ENCODE results near the gene ABTB2.

Gene ABTB2

DNA sequence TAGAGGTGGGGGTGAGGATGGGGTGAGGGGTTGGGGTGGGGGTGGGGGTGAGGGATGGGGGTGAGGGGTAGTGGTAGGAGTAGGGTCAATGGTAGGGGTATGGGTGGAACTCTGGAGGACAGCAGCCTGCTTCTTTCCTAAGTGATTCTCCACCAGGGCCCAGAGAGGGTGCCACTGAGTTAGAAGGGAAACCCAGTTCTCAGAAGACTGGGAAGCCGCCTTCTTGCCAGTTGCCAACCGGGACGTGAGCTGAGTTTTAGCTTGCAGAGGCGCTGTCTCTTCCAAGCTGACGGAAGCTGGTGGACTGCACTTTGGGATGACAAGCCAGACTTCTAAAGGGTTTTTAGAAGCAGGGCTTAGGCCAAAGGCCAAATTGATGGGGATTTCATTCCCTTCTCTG lies 148.0 kb downstream of the ABTB2 start:
- no peak for DNase-seq
- in situ Hi-C loops (cut with MboI; ENCODE audit: low pct_unique_long_range_greater_than_20kb, low sequenced_read_pairs), result no loop called here

DNA sequence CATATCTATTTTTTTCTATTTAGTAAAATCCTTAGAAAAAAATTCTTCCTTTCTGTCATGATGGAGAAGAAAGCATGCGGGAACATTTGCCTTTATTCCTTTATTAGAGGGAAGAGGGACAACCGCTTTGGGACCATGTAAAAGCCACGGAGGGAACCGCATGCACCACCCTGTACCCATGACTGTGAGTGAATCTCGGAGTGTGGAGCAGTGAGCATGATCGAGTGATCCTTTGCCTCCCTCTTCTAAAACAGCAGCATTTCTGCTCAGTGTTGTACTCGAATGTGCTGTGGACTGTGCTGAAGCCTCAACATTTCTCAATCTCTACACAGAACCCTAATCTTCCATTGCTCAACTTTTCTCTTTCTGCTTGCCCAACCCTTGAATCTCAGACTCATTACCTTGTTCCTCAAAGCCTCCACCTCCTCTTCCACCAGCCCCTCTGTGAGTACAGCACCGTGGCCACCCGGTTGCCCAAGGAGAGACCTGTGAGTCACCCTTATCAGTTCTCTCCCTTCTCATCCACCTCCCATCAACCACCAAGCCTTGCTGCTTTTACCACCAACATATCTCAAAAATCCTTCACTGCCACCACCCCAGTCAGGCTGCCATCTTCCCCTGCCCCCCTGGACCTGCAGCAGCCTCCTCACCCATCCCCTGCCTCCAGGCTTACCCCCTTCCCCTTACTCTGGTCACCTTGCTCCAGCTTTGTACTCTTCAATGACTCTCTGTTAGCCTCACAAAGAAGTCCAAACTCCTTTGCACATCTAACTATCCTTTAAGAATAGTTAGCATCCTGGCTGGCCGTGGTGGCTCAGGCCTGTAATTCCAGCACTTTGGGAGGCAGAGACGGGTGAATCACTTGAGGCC lies 149.3 kb downstream of the ABTB2 start:
- DNase-seq, result peak; percentile 58
- in situ Hi-C loops (cut with MboI; ENCODE audit: low pct_unique_long_range_greater_than_20kb, low sequenced_read_pairs), result no loop called here

DNA sequence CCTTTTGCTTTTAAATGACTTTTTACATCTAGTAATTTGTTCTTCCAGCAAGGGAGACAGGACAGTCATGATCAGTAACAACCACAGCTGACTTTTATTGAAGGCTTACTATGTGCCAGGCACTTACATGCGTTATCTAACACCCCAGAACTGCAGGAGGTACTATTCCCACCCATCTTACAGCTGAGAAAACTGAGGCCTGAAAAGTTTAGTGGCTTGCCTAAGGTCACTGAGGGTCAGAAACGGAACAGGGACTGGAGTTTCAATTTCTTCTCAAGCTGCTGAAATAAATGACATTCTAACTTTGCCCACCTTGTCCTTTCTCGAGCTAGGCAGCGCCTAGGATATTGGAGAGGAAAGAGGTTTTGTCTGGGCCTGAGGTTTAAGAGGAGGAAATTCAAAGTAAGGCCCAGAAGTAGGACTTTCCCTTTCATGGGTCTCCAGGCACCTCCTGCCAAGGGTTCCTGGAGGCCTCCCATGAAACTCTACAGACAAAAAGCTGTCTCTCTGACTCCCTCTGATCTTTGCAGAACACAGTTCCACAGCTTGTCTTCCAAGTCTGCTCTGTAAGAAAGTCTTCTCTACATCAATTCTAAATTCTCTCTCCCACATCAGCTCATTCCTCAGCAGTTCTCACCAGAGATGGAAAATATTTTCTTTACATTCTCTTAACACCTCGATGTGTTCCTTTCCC lies 150.2 kb downstream of the ABTB2 start:
- DNase-seq, result no peak
- in situ Hi-C loops (cut with MboI; ENCODE audit: low pct_unique_long_range_greater_than_20kb, low sequenced_read_pairs), result no loop called here

DNA sequence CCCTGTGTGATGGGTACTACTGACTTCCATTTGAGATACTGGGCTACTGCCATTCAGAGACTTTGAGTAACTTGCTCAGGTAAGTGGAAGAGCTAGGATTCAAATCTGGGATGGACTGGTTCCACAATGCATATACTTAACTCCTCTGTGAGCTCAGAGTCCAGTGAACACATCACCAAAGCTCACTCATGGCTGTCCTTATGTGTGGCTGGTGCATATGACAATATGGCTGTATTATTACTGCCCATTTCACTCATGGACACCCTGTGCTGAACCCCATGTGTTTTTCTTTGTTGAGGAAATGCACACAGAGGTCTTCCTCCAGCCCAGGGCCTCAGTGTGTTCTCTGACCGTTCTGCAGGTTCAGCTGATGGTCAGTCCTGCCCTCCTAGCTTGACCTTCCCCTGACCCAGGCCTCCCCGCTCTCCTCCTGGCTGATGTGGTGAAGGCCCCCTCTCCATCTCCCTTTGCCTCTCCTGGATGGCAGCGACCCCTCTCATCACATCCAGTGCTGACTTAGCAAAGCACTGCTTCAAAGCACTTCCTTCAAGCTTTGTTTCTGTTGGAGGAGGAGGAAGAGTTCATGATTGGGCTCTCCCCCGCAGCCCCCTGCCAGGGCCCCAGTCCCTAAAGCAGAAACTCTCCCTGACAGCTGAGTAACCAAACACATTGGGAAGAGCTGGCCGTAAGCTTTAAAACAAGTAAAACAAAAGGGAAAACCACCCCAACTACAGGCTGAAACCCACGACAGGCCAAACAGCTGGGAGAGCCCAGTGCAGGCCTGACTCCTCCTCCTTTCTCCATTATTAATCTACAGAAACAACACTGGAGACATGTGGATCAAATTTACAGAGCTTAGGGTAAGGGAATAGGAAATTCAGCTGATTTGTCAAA lies 151.2 kb downstream of the ABTB2 start:
- DNase-seq, result peak; percentile 71
- in situ Hi-C loops (cut with MboI; ENCODE audit: low pct_unique_long_range_greater_than_20kb, low sequenced_read_pairs), result no loop called here

DNA sequence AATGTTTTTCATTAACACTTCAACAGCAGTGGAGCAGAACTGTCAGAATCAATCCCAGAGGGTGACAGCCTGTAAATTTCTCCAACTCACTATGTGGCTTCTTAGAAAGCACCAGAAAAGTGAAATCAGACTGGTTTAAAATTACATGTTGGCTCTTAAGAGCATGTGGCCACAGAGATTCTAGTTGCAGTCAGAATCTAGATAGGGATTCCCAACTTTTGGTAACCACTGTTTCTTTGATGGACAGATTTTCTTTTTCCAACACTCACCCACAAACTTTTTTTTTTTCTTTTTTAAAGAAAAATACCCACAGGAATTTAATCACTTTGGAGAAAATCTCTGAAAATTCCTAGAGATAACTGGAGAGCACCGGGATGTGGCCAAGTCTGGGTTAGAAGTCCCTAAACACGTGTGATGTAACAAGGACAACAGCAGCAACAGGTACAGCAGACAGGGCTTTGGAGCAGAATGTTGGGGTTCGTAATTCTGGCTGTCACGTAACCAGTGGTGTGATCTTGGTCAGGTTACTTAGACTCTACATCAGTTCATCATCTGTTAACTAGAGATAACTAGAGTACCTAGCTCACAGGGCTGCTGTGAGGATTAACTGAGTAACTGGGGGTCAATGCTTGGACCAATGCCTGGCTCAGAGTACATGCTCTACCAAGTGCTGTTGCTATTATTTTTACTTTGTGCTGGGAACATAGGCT lies 152.3 kb downstream of the ABTB2 start:
- DNase-seq, result no peak
- in situ Hi-C loops (cut with MboI; ENCODE audit: low pct_unique_long_range_greater_than_20kb, low sequenced_read_pairs), result no loop called here

DNA sequence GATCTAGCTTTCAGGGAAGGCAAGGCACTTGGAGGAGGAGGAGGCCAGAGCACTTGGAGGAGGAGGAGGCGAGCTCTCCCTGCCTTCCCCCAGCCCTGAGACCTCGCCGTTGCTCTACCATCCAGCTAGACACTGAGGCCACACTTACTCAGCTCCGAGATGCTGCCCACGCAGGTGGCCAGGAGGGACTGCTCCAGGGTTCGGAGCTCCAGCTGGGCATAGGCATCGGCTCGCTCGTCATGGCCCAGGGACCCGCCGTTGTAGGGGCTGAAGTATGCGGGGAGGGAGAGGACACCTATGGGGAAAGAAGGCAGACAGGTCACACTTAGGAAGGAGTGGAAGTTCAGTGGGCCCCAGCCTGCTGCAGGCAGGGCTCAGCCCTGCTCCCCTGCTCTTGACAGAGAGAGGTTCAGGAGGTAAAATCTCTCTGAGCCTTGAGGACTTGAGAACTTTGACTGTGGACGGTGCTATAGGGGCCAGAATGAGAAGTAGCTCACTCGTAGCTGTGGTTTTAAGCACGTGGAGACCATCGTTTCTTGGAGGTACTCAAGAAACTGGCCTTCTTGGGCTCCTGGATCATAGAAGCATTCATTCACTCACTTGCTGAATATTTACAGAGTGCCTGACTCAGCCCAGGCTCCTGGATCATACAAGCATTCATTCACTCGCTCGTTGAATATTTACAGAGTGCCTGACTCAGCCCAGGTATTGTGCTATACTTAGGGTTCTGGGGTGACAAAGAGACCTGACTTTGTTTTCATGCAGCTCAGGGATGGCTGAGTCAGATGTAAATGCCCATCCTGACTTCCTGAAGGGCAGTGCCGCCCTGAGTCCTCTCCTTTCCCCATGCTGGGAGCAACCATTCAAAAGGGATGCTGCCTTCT lies 153.2 kb downstream of the ABTB2 start:
- in situ Hi-C loops (cut with MboI; ENCODE audit: low pct_unique_long_range_greater_than_20kb, low sequenced_read_pairs), result no loop called here
- DNase-seq, result no peak

DNA sequence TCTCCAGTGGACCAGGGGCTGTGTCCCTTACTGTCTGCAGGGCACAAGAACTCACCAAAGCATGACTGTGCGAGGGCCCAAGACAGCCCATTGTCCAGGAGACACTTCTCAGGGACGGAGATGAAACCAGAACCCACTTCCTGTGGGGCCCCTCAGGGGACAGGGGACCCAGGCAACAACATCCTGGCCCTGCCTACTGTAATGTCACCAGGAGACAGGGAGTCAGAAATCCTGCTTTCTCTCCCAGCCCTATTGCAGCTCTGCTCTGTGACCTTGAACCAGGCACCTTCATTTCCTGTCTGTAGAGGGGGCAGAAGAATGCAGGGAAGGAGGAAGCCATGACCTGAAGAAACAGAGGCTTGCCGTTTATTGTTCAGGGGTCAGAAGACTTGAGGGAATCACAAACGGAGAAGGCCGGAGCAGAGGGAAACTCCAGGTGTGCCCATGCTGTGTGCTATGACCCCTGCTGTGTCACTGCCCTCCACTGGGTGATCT lies 154.4 kb downstream of the ABTB2 start:
- DNase-seq, result peak; percentile 9
- in situ Hi-C loops (cut with MboI; ENCODE audit: low pct_unique_long_range_greater_than_20kb, low sequenced_read_pairs), result no loop called here

DNA sequence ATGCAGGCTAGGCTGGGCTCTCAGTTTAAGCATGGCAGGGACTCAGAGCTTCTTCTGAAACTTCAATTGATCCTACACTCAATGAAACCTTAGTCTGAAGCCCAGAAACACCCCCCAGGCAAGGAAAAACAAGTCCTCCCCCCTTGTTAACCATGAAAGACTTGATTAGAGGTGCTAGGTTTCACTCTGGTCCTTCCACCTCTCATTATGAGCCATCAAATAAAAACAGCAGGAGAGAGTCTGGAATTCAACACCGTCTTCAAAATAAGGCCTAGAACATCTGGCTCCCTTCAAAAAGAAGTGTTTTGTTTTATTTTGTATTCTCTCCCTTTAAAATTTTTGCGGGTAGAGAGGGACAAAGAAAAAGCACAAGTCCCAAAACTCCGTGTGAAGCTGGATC lies 156.7 kb downstream of the ABTB2 start:
- in situ Hi-C loops (cut with MboI; ENCODE audit: low pct_unique_long_range_greater_than_20kb, low sequenced_read_pairs), result no loop called here
- no peak for DNase-seq

DNA sequence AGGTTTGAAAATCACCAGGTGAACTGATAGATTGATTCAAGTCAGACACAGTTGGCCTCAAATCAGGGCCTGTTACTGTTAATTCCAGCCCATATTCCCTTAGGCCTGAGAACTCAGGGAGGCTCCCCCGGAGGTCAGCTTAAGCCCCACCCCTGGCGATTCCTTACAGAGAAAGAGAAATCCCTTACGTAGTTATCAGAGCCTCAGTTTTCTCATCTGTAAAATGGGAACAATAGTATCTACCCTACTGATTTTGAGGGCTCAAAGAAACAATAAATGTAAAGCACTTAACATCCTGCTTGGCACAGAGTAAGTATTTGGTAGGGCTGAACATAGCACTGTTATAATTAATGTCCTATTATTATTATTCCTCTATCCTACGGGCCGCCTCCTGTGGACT lies 158.3 kb downstream of the ABTB2 start:
- no peak for DNase-seq
- in situ Hi-C loops (cut with MboI; ENCODE audit: low pct_unique_long_range_greater_than_20kb, low sequenced_read_pairs), result no loop called here

DNA sequence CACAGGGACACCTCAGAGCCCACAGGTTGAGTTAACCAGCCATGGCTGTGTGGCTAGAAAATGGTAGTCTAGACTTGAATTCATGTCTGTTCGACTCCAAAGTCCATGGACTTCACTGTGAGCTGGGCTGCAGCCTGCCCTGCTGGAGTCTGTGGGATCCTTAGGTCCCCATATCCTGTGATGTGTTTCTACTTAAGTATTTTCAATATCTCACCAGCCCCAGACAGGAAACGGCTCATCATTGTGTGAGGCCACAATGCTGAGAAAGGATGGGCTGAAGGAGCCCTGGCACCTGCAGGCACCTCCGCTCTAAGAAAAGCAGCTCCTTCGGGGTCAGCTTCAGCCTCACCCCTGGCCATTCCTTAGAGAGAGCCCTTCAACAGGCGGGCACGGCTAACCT lies 159.3 kb downstream of the ABTB2 start:
- DNase-seq, result no peak
- in situ Hi-C loops (cut with MboI; ENCODE audit: low pct_unique_long_range_greater_than_20kb, low sequenced_read_pairs), result no loop called here

DNA sequence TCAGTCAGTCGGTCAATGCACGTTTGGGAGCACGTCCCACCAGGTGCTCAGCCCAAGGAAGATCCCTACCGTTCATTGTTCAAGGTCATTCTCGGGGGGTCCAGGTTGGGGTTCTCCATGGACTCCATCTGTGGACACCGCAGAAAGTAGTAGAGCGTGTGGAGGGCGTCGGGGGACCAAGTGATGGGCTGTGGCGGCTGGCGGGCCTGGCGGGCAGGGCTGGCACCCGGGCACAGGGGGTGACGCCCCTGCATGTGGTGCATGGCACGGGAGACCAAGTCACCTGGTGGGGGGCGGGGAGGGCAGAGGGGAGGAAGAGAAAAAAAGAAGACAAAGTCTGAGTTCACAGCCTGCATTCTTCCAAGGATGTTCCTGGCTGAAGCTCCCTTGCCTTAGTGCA lies 160.6 kb downstream of the ABTB2 start:
- no peak for DNase-seq
- in situ Hi-C loops (cut with MboI; ENCODE audit: low pct_unique_long_range_greater_than_20kb, low sequenced_read_pairs), result no loop called here

DNA sequence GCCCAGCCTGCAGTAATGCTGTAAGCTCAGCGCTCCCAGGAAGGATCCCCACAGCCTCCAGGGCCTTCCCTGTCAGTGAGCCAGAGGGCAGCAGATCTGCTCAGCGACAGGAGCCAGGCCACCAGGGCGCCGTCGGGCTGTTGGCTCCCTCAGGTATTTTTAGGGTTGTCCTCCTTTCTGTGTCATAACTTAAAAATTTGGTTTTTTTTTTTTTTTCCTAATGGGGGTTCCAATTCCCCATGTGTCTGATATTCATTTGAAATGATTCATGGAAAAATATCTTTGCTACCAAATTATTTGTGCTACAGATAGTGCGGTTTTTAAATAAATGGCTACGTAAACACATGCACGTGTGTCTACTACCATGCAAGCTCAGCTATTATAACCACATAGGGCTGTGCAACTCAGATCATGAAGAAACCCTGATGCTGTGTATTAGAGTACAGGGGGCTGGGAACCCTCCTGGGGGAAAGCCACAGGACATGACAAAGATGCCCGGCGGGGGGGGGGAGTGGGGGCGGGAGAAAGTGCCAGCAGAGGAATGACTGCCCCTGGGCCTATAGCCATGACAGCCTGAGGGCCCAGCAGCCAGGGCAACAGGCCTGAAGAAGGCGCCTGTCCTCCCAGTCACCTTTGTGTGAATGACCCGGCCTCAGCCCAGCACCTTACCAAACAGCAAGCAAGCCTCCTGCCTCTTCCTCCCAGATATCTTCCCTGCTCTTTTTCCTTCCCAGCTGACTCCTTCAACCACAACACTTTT lies 163.1 kb downstream of the ABTB2 start:
- in situ Hi-C loops (cut with MboI; ENCODE audit: low pct_unique_long_range_greater_than_20kb, low sequenced_read_pairs), result no loop called here
- no peak for DNase-seq

DNA sequence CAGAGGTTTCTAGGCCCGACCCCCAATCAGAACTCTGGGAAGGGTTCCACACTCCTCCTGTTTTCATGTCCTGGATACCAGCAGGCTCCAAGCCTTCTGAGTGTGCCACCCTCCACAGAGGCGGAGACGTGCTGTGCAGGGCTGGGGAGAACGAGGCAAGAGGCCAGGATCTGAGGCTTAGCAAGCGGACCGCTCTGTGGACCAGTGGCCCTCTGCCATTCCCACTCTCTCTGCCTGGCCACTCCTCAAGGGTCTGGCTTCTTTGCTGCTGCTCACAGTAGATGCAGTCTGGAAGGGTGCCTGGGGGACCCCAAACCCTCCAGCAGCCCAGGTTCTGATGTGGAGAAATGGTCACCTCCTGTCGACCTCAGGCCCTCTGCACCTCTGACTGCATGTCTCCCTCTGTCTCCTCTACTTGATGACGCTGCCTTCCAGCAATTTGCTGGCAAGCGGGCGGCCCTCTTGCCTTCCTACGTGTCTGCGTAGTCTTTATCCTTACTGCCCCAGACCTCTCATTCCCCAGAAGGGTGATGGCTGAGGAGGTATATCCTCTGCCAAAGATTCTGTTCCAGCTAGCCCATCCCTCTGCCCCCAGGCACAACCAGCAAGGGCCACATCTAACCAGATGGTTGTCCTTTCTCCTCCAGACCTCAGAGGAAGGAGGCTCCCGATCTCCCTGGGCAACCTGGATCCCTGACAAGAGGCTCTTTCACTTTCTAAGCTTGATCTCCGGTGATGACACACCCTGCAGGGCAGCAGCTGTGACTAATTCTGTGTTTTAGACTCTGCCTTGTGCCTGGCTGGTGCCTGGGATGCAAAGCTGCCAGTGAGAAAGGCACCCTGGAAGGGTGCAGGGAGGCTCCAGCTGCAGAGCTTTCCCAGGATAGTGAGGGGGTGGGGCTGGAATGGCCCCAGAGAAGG lies 165.1 kb downstream of the ABTB2 start:
- no peak for DNase-seq
- in situ Hi-C loops (cut with MboI; ENCODE audit: low pct_unique_long_range_greater_than_20kb, low sequenced_read_pairs), result no loop called here

DNA sequence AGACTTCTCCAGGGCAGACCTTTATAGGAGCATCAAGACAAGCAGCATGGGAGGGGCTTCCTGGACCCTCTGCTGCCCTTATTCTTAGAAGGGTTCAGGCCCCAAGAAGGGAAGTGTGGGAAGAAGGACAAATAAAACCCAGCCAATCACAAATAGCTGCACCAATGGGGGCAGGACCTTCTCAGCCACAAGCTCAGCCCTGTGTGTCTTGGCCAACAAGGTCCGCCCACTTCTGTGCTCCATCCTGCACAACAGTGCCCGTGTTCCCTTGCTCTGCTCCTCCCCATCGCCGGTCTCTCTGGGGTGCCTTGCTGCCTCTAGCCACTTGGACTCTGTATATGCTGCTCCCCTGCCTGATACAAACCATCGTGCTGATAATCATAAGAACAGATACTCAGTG lies 166.2 kb downstream of the ABTB2 start:
- in situ Hi-C loops (cut with MboI; ENCODE audit: low pct_unique_long_range_greater_than_20kb, low sequenced_read_pairs), result no loop called here
- DNase-seq, result no peak

DNA sequence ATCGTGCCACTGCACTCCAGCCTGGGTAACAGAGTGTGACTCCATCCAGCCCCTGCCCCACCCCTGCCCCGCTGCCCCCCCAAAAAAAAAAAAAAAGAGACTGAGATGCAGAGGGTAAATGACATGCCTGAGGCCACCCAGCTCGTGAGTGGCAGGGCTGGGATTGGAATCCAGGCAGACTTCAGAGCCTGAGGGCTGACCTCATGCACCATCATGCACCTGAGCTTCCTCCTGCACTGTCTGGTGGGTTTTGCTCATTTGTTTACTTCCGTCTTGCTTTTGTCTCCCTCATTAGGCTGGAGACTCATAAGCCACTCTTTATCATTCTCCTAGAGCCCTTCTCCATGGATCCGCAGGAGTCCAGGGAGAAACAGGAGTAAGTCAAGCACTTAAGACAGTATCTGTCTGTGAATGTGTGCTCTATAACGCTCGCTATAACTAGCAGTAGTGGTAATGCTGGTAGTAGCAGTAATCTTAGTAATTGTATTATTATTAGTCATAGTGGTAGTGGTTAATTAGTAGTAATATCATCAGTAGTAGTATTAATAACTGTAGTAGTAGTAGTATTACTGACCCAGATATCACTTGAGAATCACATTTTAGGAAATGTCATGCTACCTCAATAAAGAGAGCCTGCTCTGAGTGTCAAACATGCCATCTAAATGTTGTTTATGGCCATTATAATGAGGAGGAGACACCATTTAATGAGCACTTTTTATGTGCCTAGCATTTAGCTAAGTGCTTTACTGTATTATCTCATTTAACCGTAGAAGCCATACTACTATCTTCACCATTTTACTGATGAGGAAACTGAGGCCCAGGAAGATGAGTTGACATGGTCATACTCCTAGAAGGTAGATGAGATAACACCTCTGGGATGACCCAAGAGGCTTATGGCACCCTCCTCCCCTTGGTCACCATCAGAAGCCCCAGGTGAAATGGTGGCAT lies 167.3 kb downstream of the ABTB2 start:
- no peak for DNase-seq
- in situ Hi-C loops (cut with MboI; ENCODE audit: low pct_unique_long_range_greater_than_20kb, low sequenced_read_pairs), result no loop called here
